SKM-1 (cell line): ENCODE data around the gene GAGE12J.
"Not testable (repeated sequence)": the region's sequence is repeated elsewhere in the genome, so short reads cannot be mapped to it uniquely, and the experiment has no call there.

Experiments
- DNase-seq: peaks from one replicate; lab custom pipeline; 2025; ENCODE audit not compliant: unreplicated experiment; lab: John Stamatoyannopoulos, UW

Gene GAGE12J

GRCh38 chrX:49309401-49309981 lies 12.3 kb upstream of the GAGE12J start:
- DNase-seq, result no peak

- DNase-seq, result no peak
Measured at GRCh38 chrX:49310371-49310770, 11.5 kb upstream of the GAGE12J start.

GRCh38 chrX:49312176-49312575 lies 9.7 kb upstream of the GAGE12J start:
- DNase-seq, result no peak

GRCh38 chrX:49316085-49316484 lies 5.8 kb upstream of the GAGE12J start:
- DNase-seq, result no peak

GRCh38 chrX:49322266-49322665 lies 429 bp downstream of the GAGE12J start:
- not testable (repeated sequence) for DNase-seq

- DNase-seq, result not testable (repeated sequence)
Measured at GRCh38 chrX:49323735-49324134, 1.9 kb downstream of the GAGE12J start.

GRCh38 chrX:49330421-49330820 lies 8.6 kb downstream of the GAGE12J start:
- not testable (repeated sequence) for DNase-seq

GRCh38 chrX:49331282-49331681 lies 9.4 kb downstream of the GAGE12J start, which contains the start of gene GAGE13:
Gene GAGE13 (plus strand): TSS chrX:49331582. CDS start chrX:49332738, 1,156 bp downstream.
- DNase-seq, result not testable (repeated sequence)

GRCh38 chrX:49331841-49332240 lies 10.0 kb downstream of the GAGE12J start:
- not testable (repeated sequence) for DNase-seq

GRCh38 chrX:49341449-49341848 lies 19.6 kb downstream of the GAGE12J start:
- not testable (repeated sequence) for DNase-seq

GRCh38 chrX:49344496-49345175 lies 22.8 kb downstream of the GAGE12J start:
- not testable (repeated sequence) for DNase-seq

GRCh38 chrX:49345402-49345801 lies 23.6 kb downstream of the GAGE12J start:
- DNase-seq, result not testable (repeated sequence)

GRCh38 chrX:49346150-49346549 lies 24.3 kb downstream of the GAGE12J start:
- not testable (repeated sequence) for DNase-seq
